ENCODE measurements around the gene MMD2.
A peak's percentile ranks its signal among the peaks of the same experiment; 100 is the strongest.

MMD2 gene

DNA sequence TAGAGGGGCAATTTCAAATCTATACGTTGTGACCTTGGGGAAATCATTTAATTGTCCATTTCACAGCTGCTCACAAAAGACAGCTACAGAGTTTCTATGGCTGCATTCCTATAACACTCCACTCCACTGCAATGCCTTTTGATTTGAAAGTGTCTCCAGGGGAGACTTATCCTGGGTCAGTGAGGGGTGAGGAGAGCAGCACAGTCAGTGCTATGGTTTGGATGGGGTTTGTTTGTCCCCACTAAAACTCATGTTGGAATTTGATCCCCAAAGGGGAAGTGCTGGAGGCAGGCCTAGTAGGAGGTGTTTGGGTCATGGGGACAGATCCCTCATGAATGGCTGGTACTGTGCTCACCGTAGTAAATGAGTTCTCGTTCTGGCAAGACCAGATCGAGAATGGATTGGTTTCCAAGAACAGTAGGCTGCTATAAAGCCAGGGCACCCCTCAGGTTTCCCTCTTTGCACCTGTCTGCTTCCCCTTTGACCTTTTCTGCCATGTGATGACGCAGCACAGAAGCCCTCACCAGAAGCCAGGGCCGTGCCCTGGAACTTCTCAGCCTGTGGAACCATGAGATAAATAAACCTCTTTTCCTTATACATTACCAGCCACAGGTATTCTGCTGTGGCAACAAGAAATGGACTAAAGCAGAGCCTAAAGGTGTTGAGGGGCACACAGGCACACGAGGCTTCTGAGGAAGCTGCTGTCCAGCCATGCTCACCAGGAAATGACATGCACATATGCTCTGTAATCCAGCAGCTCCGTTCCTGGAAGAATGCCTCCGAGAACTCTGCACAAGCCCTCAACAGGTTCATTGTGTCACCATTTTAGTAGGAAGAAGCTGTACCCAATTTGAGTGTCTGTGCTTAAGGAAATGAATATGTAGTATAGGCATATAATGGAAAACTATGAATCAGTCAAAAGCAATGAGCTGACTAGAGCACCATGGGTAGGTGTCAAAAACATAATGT, 92.2 kb downstream of the MMD2 start:
- no peak for DNase-seq

DNA sequence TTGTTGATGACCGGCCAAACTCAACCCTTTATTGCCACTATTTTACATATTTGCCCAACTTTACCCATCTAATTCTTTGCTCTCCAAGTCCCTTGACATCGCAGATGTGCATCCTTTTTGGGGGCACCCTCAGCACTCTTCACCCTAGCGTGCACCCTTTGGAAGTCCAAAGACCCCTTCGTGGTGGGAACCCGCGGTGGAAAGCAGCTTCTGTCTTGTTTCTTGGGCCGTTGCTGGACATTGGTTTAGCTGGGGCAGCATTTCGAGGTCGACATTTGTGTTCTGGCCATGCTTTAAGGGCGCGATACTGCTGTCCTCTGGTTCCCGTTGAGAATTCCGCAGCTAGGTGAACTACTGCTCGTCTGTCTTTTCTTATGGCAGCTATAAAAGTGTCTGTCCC, 96.8 kb downstream of the MMD2 start:
- no peak for DNase-seq

DNA sequence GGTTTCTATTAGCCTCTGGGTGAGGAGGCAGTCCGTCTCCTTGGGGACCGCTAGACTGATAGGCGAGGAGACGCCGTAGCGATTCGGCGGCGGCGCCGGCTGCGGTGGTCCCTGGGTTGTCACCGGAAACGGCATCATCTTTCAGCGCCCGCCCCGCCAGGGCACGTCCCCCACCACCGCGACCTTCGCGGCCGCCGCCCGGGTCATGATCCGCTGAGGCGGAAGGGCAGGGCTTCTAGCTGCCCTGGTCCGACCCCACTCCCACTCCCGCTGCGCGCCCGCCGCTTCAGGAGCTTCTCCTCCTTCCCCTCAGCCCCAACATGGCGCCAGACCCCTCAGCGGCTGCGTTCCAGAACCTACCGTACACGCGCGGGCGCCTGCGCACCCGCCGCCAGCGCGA, 97.3 kb downstream of the MMD2 start, which contains the start of gene PAPOLB:
Gene PAPOLB, minus strand, starts transcription at position 358 of the 400 bp plus-strand sequence. Its CDS starts 220 bp downstream, at position 138.
- DNase-seq = no peak

DNA sequence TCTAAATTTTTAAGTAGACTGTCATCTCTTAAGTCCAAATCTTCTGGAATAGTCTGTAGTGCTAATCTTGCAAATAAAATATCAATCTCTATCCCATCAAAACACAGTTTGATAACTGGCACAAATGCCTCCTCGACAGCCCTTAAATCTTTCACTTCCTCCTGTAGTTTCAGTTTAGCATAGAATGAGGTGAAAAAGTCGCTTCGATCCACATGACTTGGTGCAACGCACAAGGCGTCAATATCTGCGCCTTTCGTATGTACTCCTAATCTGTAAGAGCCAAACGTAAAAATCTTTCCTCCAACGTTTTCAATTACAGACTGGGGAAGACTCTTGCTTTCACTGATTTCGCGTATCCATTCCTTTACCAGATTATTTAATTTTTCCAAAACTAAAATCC, 97.8 kb downstream of the MMD2 start:
- no peak for DNase-seq

DNA sequence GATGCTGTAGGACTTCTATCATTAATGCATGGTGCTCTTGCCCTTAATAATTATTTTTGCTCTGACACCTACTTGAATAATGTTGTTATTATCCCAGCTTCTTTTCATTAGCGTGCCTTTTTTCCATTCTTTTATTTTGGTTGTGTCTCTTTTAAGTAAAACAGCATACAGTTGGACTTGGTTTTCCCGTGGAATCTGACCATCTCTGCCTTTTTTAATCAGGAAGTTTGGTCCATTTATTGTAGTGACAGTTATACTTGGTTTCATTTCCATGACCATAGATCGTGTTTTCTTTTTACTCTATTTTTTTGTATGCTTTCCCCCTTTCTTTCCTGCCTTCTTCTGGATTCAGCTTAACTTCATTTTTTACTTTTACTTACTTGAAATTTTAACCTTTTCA, 101.8 kb downstream of the MMD2 start:
- no peak for DNase-seq

DNA sequence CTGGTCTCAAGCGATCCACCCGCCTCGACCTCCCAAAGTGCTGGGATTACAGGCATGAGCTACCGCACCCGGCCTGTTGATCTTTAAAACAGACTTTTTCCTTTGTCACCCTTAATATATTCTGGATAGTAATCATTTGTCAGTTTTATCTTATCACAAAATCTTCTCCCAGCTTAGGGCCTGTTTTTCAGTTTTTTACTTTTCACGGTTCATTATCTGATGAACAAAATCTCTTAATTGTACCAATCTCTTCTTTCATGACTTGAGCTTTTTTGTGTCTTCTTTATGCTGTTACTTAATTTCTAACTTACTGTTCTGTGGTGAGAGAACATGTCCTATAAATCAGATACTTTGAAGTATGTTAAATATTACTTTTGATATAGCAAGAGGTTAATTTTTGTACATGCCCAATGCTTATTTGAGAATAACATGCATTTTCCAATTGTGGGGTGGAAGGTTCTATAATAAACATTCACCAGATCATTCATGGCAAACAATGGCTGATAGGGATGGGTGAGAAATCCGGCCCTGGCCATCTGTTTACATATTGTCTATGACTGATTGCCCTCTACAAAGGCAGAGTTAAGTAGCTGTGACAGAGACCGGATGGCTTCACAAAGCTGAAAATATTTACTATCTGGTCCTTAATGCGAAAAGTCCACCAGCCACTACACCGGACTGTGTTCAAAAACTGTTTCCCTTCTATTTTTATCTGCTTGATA, 102.5 kb downstream of the MMD2 start:
- peak; percentile 96 for DNase-seq
